Common myeloid progenitor, CD34-positive (primary cell): ENCODE data around the gene AP5B1.
"Not testable (repeated sequence)": the region's sequence is repeated elsewhere in the genome, so short reads cannot be mapped to it uniquely, and the experiment has no call there.

Experiments used
- CTCF ChIA-PET: fragments of 350-600 bp; sonication (Branson Sonifier 250); formaldehyde crosslinking; loops from one replicate; lab custom pipeline; 2021; ENCODE audit warnings: antibody characterized with exemption; lab: Charles Lee
- POLR2A ChIA-PET: fragments of 350-600 bp; sonication (Branson Sonifier 250); formaldehyde crosslinking; loops from one replicate; lab custom pipeline; 2021; ENCODE audit warnings: antibody characterized with exemption; lab: Charles Lee
- DNase-seq, 3 donors: peaks; one replicate each; pipeline versions ENCODE4 v3.0.0 to v3.0.0-alpha.2; 2013
- H3K27ac ChIP-seq, 2 experiments: 1 replicate in 1 of 2; 2 replicates in 1 of 2; pipeline ENCODE4 v1.7.0; 2013; ENCODE audit warnings: inconsistent platforms in 2 of 2, low read length in 2 of 2, mild to moderate bottlenecking in 2 of 2, low read depth in 1 of 2, moderate library complexity in 1 of 2; ENCODE audit not compliant: severe bottlenecking in 2 of 2, insufficient read depth in 1 of 2, poor library complexity in 1 of 2
- H3K27me3 ChIP-seq, 5 experiments: replicated peaks in 2 of 5; 1 replicate in 3 of 5; 2 replicates in 2 of 5; pipeline versions ENCODE4 v1.6.1 to v1.7.0; 2013; ENCODE audit warnings: low read length in 4 of 5, mild to moderate bottlenecking in 2 of 5, moderate library complexity in 2 of 5, inconsistent platforms in 1 of 5; ENCODE audit not compliant: insufficient read depth in 5 of 5, control insufficient read depth in 4 of 5
- H3K36me3 ChIP-seq, 4 experiments: 1 replicate in 2 of 4; 2 replicates in 2 of 4; pipeline versions ENCODE4 v1.6.1 to v1.7.0; 2013; ENCODE audit warnings: low read length in 3 of 4, control low read depth in 1 of 4, mild to moderate bottlenecking in 1 of 4; ENCODE audit not compliant: control insufficient read depth in 4 of 4, insufficient read depth in 4 of 4
- H3K4me1 ChIP-seq, 4 experiments: 1 replicate in 3 of 4; 2 replicates in 1 of 4; pipeline versions ENCODE4 v1.6.1 to v1.7.1; 2013; ENCODE audit warnings: low read length in 3 of 4, mild to moderate bottlenecking in 3 of 4, control low read depth in 1 of 4, inconsistent platforms in 1 of 4, moderate library complexity in 1 of 4; ENCODE audit not compliant: control insufficient read depth in 4 of 4, insufficient read depth in 4 of 4; ENCODE audit errors: control extremely low read depth in 1 of 4
- H3K4me3 ChIP-seq, 7 experiments: 1 replicate in 4 of 7; 2 replicates in 3 of 7; pipeline versions ENCODE4 v1.5.1 to v1.7.0; 2013; ENCODE audit warnings: mild to moderate bottlenecking in 7 of 7, low read length in 6 of 7, moderate library complexity in 6 of 7, inconsistent platforms in 2 of 7, low read depth in 2 of 7, control low read depth in 1 of 7; ENCODE audit not compliant: insufficient read depth in 4 of 7, control insufficient read depth in 1 of 7; ENCODE audit errors: extremely low read depth in 1 of 7
- H3K9me3 ChIP-seq, 5 experiments: 1 replicate in 4 of 5; 2 replicates in 1 of 5; pipeline versions ENCODE4 v1.6.1 to v1.7.1; 2013; ENCODE audit warnings: low read length in 4 of 5, mild to moderate bottlenecking in 2 of 5, inconsistent platforms in 1 of 5, low read depth in 1 of 5, moderate library complexity in 1 of 5; ENCODE audit not compliant: control insufficient read depth in 4 of 5, insufficient read depth in 2 of 5; ENCODE audit errors: control extremely low read depth in 1 of 5
- WGBS: methylation state at CpG from one replicate; pipeline ENCODE4 v1.1.5; 2013; ENCODE audit not compliant: insufficient coverage; 5-methylcytosine and 5-hydroxymethylcytosine counted together

Gene AP5B1

GRCh38 chr11:65742353-65742752, 38.4 kb downstream of the AP5B1 start:
- 60% methylated on average over 1 of the region's 1 CpG for WGBS
- CTCF ChIA-PET: no interaction called here
- Histone ChIP-seq H3K27ac (no peak overlapping the region), H3K36me3 (no peaks in the 10 kb centered on the region), H3K9me3 (peaks cover 0 to 3% (median 0%) of the 10 kb centered on the region in 5 experiments), H3K4me1 (no peaks in the 10 kb centered on the region), H3K4me3 (no peak overlapping the region), H3K27me3 (peaks cover 0 to 8% (median under 1%) of the 10 kb centered on the region in 5 experiments)
- POLR2A ChIA-PET: no interaction called here
- no peak for DNase-seq

GRCh38 chr11:65741185-65741584, 39.6 kb downstream of the AP5B1 start:
- Histone ChIP-seq H3K9me3 (peaks cover 0 to 8% (median 0%) of the 10 kb centered on the region in 5 experiments), H3K36me3 (no peaks in the 10 kb centered on the region), H3K27ac (no peak overlapping the region), H3K27me3 (peaks cover 0 to 6% (median 0%) of the 10 kb centered on the region in 5 experiments), H3K4me3 (no peak overlapping the region), H3K4me1 (no peaks in the 10 kb centered on the region)
- DNase-seq: no peak
- 89% methylated on average over 8 of the region's 8 CpGs for WGBS
- ChIA-PET CTCF (interaction anchor here (1.1 kb wide), 1 partner anchor 14 kb away, joined by 3 read pairs; no protein-coding TSS in a partner anchor), POLR2A (no interaction called here)

GRCh38 chr11:65739022-65739421, 41.8 kb downstream of the AP5B1 start:
- no peaks in the 10 kb centered on the region for H3K4me1 ChIP-seq
- ChIA-PET POLR2A (no interaction called here), CTCF (interaction anchor here (0.9 kb wide), 1 partner anchor 36 kb away, joined by 4 read pairs; no protein-coding TSS in a partner anchor)
- peaks cover 0 to 6% (median 0%) of the 10 kb centered on the region in 5 experiments for H3K27me3 ChIP-seq
- WGBS: no CpG with 5 or more reads among the region's 2 CpGs
- H3K36me3 ChIP-seq: no peaks in the 10 kb centered on the region
- DNase-seq: no peak
- no peak overlapping the region for H3K27ac ChIP-seq
- peaks cover 0 to 11% (median 0%) of the 10 kb centered on the region in 5 experiments for H3K9me3 ChIP-seq
- H3K4me3 ChIP-seq: no peak overlapping the region

- CTCF ChIA-PET: interaction anchor here (0.6 to 1.8 kb wide), 2 partner anchors 26 to 91 kb away, joined by 3 to 4 read pairs; no protein-coding TSS in a partner anchor
- no peak for DNase-seq
- POLR2A ChIA-PET: no interaction called here
These were observed 44.0 kb downstream of the AP5B1 start for GRCh38 chr11:65736810-65737209.

GRCh38 chr11:65735111-65735510, 45.7 kb downstream of the AP5B1 start:
- H3K4me3 ChIP-seq, H3K27me3 ChIP-seq, POLR2A ChIA-PET, H3K27ac ChIP-seq, H3K36me3 ChIP-seq, H3K4me1 ChIP-seq, DNase-seq: not testable (repeated sequence)
- 96% methylated on average over 3 of the region's 4 CpGs for WGBS
- CTCF ChIA-PET: interaction anchor here (1.0 kb wide), 1 partner anchor 12 kb away, joined by 3 read pairs; no protein-coding TSS in a partner anchor
- peaks cover 0 to 11% (median 0%) of the 10 kb centered on the region in 5 experiments for H3K9me3 ChIP-seq

More at GRCh38 chr11:65736810-65737209, 44.0 kb downstream of the AP5B1 start:
- H3K9me3 ChIP-seq: peaks cover 0 to 11% (median 0%) of the 10 kb centered on the region in 5 experiments
- H3K27me3 ChIP-seq: peaks cover 0 to 6% (median 0%) of the 10 kb centered on the region in 5 experiments
- H3K4me3 ChIP-seq: no peak overlapping the region
- no peak overlapping the region for H3K27ac ChIP-seq
- no peaks in the 10 kb centered on the region for H3K4me1 ChIP-seq
- H3K36me3 ChIP-seq: no peaks in the 10 kb centered on the region

GRCh38 chr11:65730461-65730860, 50.3 kb downstream of the AP5B1 start:
- no peaks in the 10 kb centered on the region for H3K4me1 ChIP-seq
- H3K9me3 ChIP-seq: no peaks in the 10 kb centered on the region
- H3K4me3 ChIP-seq: no peak overlapping the region
- 90% methylated on average over 3 of the region's 5 CpGs for WGBS
- no peak overlapping the region for H3K27ac ChIP-seq
- no peak for DNase-seq
- H3K36me3 ChIP-seq: no peaks in the 10 kb centered on the region
- ChIA-PET CTCF (interaction anchor here (1.4 kb wide), 1 partner anchor 19 kb away, joined by 3 read pairs; no protein-coding TSS in a partner anchor), POLR2A (no interaction called here)
- peaks cover 0 to 3% (median 0%) of the 10 kb centered on the region in 5 experiments for H3K27me3 ChIP-seq

DNA sequence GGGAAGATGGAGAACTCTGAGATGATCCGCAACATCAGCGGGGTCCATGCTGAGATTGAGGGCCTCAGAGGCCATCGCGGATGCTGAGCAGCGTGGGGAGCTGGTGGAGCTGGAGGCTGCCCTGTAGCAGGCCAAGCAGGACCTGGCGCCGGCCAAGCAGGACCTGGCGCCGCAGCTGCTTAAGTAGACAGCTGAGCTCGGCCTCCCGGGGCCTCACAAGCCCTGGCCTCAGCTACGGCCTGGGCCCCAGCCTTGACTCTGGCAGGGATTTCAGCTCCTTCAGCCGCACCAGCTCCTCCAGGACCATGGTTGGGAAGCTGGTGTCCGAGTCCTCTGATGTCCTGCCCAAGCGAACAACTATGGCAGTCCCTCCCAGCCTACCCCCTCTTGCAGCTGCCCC, 52.9 kb downstream of the AP5B1 start:
- Histone ChIP-seq H3K9me3 (no peaks in the 10 kb centered on the region), H3K4me1 (no peaks in the 10 kb centered on the region), H3K4me3 (no peak overlapping the region), H3K36me3 (no peaks in the 10 kb centered on the region), H3K27me3 (no peaks in the 10 kb centered on the region), H3K27ac (no peak overlapping the region)
- ChIA-PET CTCF (interaction anchor here (0.6 to 2.3 kb wide), 7 partner anchors 13 to 124 kb away, joined by 3 to 6 read pairs (median 3); partner anchors contain the start of gene KAT5), POLR2A (no interaction called here)
- whole genome bisulfite sequencing: 92% methylated on average over 13 of the region's 15 CpGs
- no peak for DNase-seq
